H1 (cell line): ENCODE measurements around the gene GJE1. TPM values are rescaled to one million over a fixed set of nuclear protein-coding genes. Genes with fewer than 3 reads are reported as not detected.

Source experiments
- CTCF ChIA-PET: fragments of 300-600 bp; sonication (Branson Sonifier 250); formaldehyde crosslinking; loops from one replicate; lab custom pipeline; 2021; ENCODE audit not compliant: partially characterized antibody; lab: Charles Lee
- POLR2A ChIA-PET: fragments of 300-600 bp; sonication (Branson Sonifier 250); formaldehyde crosslinking; loops from one replicate; lab custom pipeline; 2021; ENCODE audit warnings: inconsistent platforms; ENCODE audit not compliant: partially characterized antibody; lab: Charles Lee
- DNase-seq, 2 experiments: peaks; one replicate each; pipeline versions ENCODE4 v3.0.0 to v3.0.0-alpha.2; 2010 to 2022; ENCODE audit warnings: low spot score in 2 of 2, low read depth in 1 of 2, mixed read lengths in 1 of 2
- FAIRE-seq: peaks from 2 replicates; lab custom pipeline; 2011; peaks lifted over from hg19 to GRCh38; lab: Jason Lieb, UNC
- H2AFZ ChIP-seq: 2 replicates; pipeline ENCODE4 v1.8.1; 2012; ENCODE audit warnings: low read length, inconsistent platforms
- H2AK5ac ChIP-seq: 2 replicates; pipeline ENCODE4 v1.6.1; 2013; ENCODE audit warnings: low read depth, low read length
- H2BK120ac ChIP-seq: replicated peaks from 2 replicates; pipeline ENCODE3; 2013; ENCODE audit warnings: low read depth, low read length, inconsistent platforms
- H2BK12ac ChIP-seq: 2 replicates; pipeline ENCODE4 v1.6.1; 2013; ENCODE audit warnings: low read depth, low read length
- H2BK15ac ChIP-seq: 2 replicates; pipeline ENCODE4 v1.6.1; 2013; ENCODE audit warnings: low read length
- H2BK20ac ChIP-seq: 2 replicates; pipeline ENCODE4 v1.6.1; 2013; ENCODE audit warnings: low read length
- H2BK5ac ChIP-seq: 2 replicates; pipeline ENCODE4 v1.6.1; 2013; ENCODE audit warnings: low read depth, low read length
- H3K14ac ChIP-seq: 2 replicates; pipeline ENCODE4 v1.6.1; 2013; ENCODE audit warnings: inconsistent platforms; ENCODE audit not compliant: insufficient read length
- H3K18ac ChIP-seq: 2 replicates; pipeline ENCODE4 v1.6.1; 2013; ENCODE audit warnings: low read length; ENCODE audit errors: extremely low read depth
- H3K23ac ChIP-seq: 2 replicates; pipeline ENCODE4 v1.6.1; 2013; ENCODE audit warnings: inconsistent platforms; ENCODE audit not compliant: insufficient read length
- H3K23me2 ChIP-seq: 2 replicates; pipeline ENCODE4 v1.6.1; 2013; ENCODE audit warnings: low read depth, low read length
- H3K27ac ChIP-seq: 2 replicates; pipeline ENCODE4 v1.6.1; 2011; ENCODE audit warnings: low read depth, low read length, inconsistent platforms
- H3K27me3 ChIP-seq, 4 experiments: replicated peaks in 1 of 4; 1 replicate in 1 of 4; 2 replicates in 3 of 4; pipeline versions ENCODE4 v1.6.1 to v1.8.1; 2011 to 2013; ENCODE audit warnings: low read length in 3 of 4, mild to moderate bottlenecking in 3 of 4, inconsistent platforms in 2 of 4, mixed read lengths in 2 of 4, moderate library complexity in 1 of 4; ENCODE audit not compliant: control insufficient read depth in 3 of 4, insufficient read depth in 3 of 4; ENCODE audit errors: extremely low read depth in 1 of 4
- H3K36me3 ChIP-seq, 4 experiments: 2 replicates each; pipeline versions ENCODE4 v1.6.1 to v1.8.1; 2011 to 2013; ENCODE audit warnings: mild to moderate bottlenecking in 4 of 4, low read length in 3 of 4, moderate library complexity in 2 of 4, control low read depth in 1 of 4, inconsistent platforms in 1 of 4; ENCODE audit not compliant: insufficient read depth in 4 of 4, control insufficient read depth in 2 of 4
- H3K4ac ChIP-seq: replicated peaks from 2 replicates; pipeline ENCODE3; 2013; ENCODE audit warnings: low read length, low read depth, mixed read lengths, inconsistent platforms; ENCODE audit not compliant: insufficient read length
- H3K4me1 ChIP-seq, 4 experiments: replicated peaks in 1 of 4; 1 replicate in 1 of 4; 2 replicates in 3 of 4; pipeline versions ENCODE4 v1.6.1 to v1.8.1; 2011 to 2013; ENCODE audit warnings: low read length in 3 of 4, inconsistent platforms in 2 of 4, mixed read lengths in 1 of 4; ENCODE audit not compliant: insufficient read depth in 4 of 4, control insufficient read depth in 3 of 4
- H3K4me2 ChIP-seq, 2 experiments: 2 replicates each; pipeline versions ENCODE4 v1.6.1 to v1.8.1; 2011 to 2013; ENCODE audit warnings: low read depth in 2 of 2, low read length in 2 of 2, control low read depth in 1 of 2, inconsistent platforms in 1 of 2, mild to moderate bottlenecking in 1 of 2; ENCODE audit not compliant: insufficient read depth in 1 of 2
- H3K4me3 ChIP-seq, 4 experiments: fragments of 200-600, 300-600 bp in 1 of 4; sonication (generic), shearing (Covaris generic), sonication (Bioruptor Twin) in 1 of 4; 2 replicates each; pipeline versions ENCODE4 v1.5.1 to v1.8.1; 2011 to 2016; ENCODE audit warnings: low read length in 4 of 4, low read depth in 3 of 4, control low read depth in 2 of 4, inconsistent platforms in 2 of 4, mild to moderate bottlenecking in 2 of 4, mixed read lengths in 1 of 4, moderate library complexity in 1 of 4; ENCODE audit not compliant: insufficient read depth in 2 of 4; ENCODE audit errors: extremely low read depth in 1 of 4
- H3K56ac ChIP-seq: replicated peaks from 2 replicates; pipeline ENCODE3; 2013; ENCODE audit warnings: low read depth, mild to moderate bottlenecking, mixed read lengths, low read length, inconsistent platforms; ENCODE audit not compliant: insufficient read length
- H3K79me1 ChIP-seq: 2 replicates; pipeline ENCODE4 v1.6.1; 2013; ENCODE audit warnings: low read depth, low read length, control low read depth
- H3K79me2 ChIP-seq, 2 experiments: 2 replicates each; pipeline versions ENCODE4 v1.6.1 to v1.8.1; 2012 to 2013; ENCODE audit warnings: low read length in 2 of 2, mild to moderate bottlenecking in 2 of 2, inconsistent platforms in 1 of 2; ENCODE audit not compliant: insufficient read depth in 2 of 2, control insufficient read depth in 1 of 2
- H3K9ac ChIP-seq, 4 experiments: replicated peaks in 1 of 4; 1 replicate in 1 of 4; 2 replicates in 3 of 4; pipeline versions ENCODE4 v1.6.1 to v1.8.1; 2011 to 2013; ENCODE audit warnings: low read depth in 3 of 4, low read length in 3 of 4, control low read depth in 2 of 4, mild to moderate bottlenecking in 2 of 4, moderate library complexity in 2 of 4, inconsistent platforms in 1 of 4; ENCODE audit errors: extremely low read depth in 1 of 4
- H3K9me3 ChIP-seq, 2 experiments: 2 replicates each; pipeline versions ENCODE4 v1.6.1 to v1.8.1; 2012 to 2013; ENCODE audit warnings: mild to moderate bottlenecking in 2 of 2, moderate library complexity in 2 of 2, control low read depth in 1 of 2, inconsistent platforms in 1 of 2, low read depth in 1 of 2, low read length in 1 of 2, mixed read lengths in 1 of 2; ENCODE audit not compliant: insufficient read depth in 2 of 2
- H4K20me1 ChIP-seq, 2 experiments: replicated peaks in 1 of 2; 2 replicates each; pipeline versions ENCODE3 to v1.8.1; 2011 to 2013; ENCODE audit warnings: inconsistent platforms in 2 of 2, low read length in 2 of 2, mild to moderate bottlenecking in 1 of 2; ENCODE audit not compliant: insufficient read depth in 2 of 2, control insufficient read depth in 1 of 2
- H4K5ac ChIP-seq: 2 replicates; pipeline ENCODE4 v1.6.1; 2013; ENCODE audit warnings: low read length, low read depth, mixed read lengths, inconsistent platforms; ENCODE audit not compliant: insufficient read length
- H4K8ac ChIP-seq: 2 replicates; pipeline ENCODE4 v1.8.0; 2013; ENCODE audit warnings: mild to moderate bottlenecking, moderate library complexity, low read length, inconsistent platforms; ENCODE audit not compliant: insufficient read depth; ENCODE audit errors: extremely low read depth
- H4K91ac ChIP-seq: replicated peaks from 2 replicates; pipeline ENCODE3; 2013; ENCODE audit warnings: low read length, mixed read lengths, inconsistent platforms; ENCODE audit not compliant: insufficient read length
- SUZ12 ChIP-seq: fragments of 200-600 bp; sonication (generic); IDR thresholded peaks from 2 replicates; pipeline ENCODE4 v1.6.1; 2012; ENCODE audit warnings: mild to moderate bottlenecking, inconsistent platforms, low read length, moderate library complexity, mixed read lengths
- WGBS, 2 experiments: shearing (Covaris generic) in 1 of 2; methylation state at CpG; one replicate each; pipeline versions ENCODE4 v1.1.6 to v1.1.7; 2013 to 2015; ENCODE audit warnings: low lambda C conversion rate in 2 of 2, mixed read lengths in 2 of 2, inconsistent platforms in 1 of 2, low coverage in 1 of 2, missing lambda C conversion rate in 1 of 2; ENCODE audit not compliant: insufficient replicate concordance in 2 of 2, insufficient coverage in 1 of 2, insufficient read length in 1 of 2; ENCODE audit errors: extremely low coverage in 1 of 2, missing lambda C conversion rate in 1 of 2; 5-methylcytosine and 5-hydroxymethylcytosine counted together
- polyA plus RNA-seq, 7 experiments: library from polyadenylated mRNA; depleted of rRNA in 3 of 7; stranded (reverse) in 5 of 7; unstranded in 2 of 7; fragments of >200 nt in 5 of 7; fragments of 200-250 nt in 2 of 7; gene quantifications; 1 replicate in 5 of 7; 2 replicates in 1 of 7; 4 replicates in 1 of 7; pipeline versions ENCODE4 v1.2.1 to v1.2.3, GENCODE V29; 2011 to 2013; ENCODE audit warnings: missing spikeins in 2 of 7, mixed read lengths in 2 of 7
- total RNA-seq: library from RNA; stranded (reverse); fragmentation: NEBNext Ultra II Directional; extraction: Animal tissue kit (Norgen Biotek cat#: 25700); gene quantifications from 2 replicates; pipeline ENCODE4 v1.2.1, GENCODE V29; 2021

Gene GJE1
- total and polyA plus RNA-seq, 2 of the 8 experiments (the other 6 are each of a cell fraction or from before 2014, with no cell fraction given) = not detected

DNA sequence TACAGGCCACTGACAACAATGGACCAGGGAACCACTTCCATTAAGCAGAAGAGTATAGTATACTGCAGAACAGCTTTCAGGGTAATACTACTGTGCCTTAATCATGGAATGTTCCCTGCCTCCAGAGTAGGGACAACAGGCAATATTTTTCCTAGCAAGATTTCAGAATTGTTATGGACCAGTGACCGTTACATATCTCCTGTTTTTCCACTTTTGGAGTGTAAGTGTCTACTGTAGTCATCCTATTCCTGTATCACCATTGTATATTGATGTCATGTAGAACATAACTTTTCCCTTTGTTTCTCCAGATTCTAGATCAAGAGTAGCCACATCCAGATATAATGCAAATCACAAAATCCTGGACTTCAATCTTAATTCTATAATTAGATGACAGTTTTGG is 1.9 kb upstream of the GJE1 start:
- H3K23ac ChIP-seq = no peak overlapping the region
- H2AK5ac ChIP-seq = no peak overlapping the region
- H3K79me2 ChIP-seq = no peaks in the 10 kb centered on the region
- H4K5ac ChIP-seq = no peak overlapping the region
- 88% methylated on average over 1 of the region's 1 CpG; no CpG with 5 or more reads in 1 of the 2 experiments for WGBS, 2 experiments
- no peak overlapping the region for H2BK20ac ChIP-seq
- H3K27me3 ChIP-seq = no peaks in the 10 kb centered on the region
- POLR2A ChIA-PET = no interaction called here
- no peak overlapping the region for H3K14ac ChIP-seq
- CTCF ChIA-PET = interaction anchor here (0.8 kb wide), 1 partner anchor 57 kb away, joined by 3 read pairs; no protein-coding TSS in a partner anchor
- H4K8ac ChIP-seq = no peak overlapping the region
- no peak overlapping the region for H2AFZ ChIP-seq
- no peak overlapping the region for H3K18ac ChIP-seq
- H3K36me3 ChIP-seq = no peaks in the 10 kb centered on the region
- no peak overlapping the region for H2BK15ac ChIP-seq
- no peak overlapping the region for H2BK120ac ChIP-seq
- no peaks in the 10 kb centered on the region; the same call in 1 of the 2 replicates for H3K23me2 ChIP-seq
- H3K4ac ChIP-seq = no peak overlapping the region
- no peak overlapping the region for H4K91ac ChIP-seq
- no peak overlapping the region for H2BK12ac ChIP-seq
- H4K20me1 ChIP-seq = no peaks in the 10 kb centered on the region
- H2BK5ac ChIP-seq = no peak overlapping the region
- H3K4me3 ChIP-seq = no peak overlapping the region
- H3K79me1 ChIP-seq = no peaks in the 10 kb centered on the region
- no peaks in the 10 kb centered on the region for H3K9me3 ChIP-seq
- no peaks in the 10 kb centered on the region for H3K4me1 ChIP-seq
- H3K9ac ChIP-seq = no peak overlapping the region
- H3K4me2 ChIP-seq = no peak overlapping the region
- no peak overlapping the region for H3K56ac ChIP-seq
- DNase-seq (no peak), FAIRE-seq (no peak)
- no peak overlapping the region for H3K27ac ChIP-seq
- no peak for TF ChIP-seq SUZ12
